ENCODE results near the gene PKMYT1.
"Not testable (repeated sequence)": the region's sequence is repeated elsewhere in the genome, so short reads cannot be mapped to it uniquely, and the experiment has no call there.

The PKMYT1 gene

DNA sequence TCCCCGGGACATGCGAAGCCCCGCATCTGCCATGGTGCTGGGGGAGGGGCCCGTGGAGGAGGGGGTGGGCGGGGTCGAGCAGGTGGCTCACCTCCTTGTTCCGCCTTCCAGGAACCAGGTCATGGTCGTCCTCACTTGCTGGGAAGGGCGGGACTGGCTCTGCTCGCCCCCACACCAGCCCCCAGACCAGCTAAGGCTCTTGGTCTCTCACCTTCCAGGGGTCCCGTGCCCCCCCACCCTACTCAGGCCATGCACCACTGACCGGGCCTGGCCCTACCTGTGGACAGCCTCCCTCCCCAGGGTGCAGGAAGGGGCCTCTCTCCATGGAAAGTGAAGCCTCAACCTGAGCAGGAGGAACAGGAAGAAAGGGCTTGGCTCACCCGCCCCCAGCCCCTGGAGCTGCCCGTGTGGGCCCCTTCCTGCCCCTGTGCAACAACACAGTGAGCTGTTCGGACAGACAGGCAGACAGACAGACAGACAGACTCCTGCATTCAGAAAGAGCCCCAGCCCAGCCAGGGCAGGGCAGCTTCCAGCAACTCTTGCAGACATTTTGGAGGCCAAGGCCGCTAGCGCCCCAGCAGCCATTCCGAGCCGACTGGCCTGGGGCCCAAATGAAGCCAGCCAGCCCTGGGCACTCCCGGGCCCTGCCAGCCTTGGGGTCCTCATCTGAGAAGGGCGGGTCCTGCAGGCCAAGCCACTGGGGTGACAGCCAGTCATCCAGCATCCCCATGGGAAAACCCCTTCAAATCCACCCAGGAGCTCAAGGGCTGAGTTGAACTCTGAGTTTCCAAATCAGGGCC, 24.3 kb downstream of the PKMYT1 start:
- no peak for DNase-seq

DNA sequence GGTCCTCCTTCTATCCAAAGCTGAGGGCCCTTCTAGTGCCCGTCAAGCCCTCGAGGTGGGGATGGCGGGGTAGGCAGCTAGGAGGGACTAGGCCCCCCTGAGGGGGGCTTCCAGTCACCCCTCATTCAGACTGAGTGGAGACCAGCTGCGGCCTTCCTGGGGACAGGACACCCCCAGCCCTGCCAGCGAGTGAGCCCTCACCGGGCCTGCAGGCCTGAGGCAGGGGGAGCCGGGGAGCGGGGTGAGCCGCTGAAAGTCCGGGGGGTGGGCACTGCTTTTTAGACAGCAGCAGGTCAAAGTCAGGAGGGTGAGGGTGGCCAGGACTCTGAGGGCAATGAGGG, 24.8 kb downstream of the PKMYT1 start:
- DNase-seq = no peak

DNA sequence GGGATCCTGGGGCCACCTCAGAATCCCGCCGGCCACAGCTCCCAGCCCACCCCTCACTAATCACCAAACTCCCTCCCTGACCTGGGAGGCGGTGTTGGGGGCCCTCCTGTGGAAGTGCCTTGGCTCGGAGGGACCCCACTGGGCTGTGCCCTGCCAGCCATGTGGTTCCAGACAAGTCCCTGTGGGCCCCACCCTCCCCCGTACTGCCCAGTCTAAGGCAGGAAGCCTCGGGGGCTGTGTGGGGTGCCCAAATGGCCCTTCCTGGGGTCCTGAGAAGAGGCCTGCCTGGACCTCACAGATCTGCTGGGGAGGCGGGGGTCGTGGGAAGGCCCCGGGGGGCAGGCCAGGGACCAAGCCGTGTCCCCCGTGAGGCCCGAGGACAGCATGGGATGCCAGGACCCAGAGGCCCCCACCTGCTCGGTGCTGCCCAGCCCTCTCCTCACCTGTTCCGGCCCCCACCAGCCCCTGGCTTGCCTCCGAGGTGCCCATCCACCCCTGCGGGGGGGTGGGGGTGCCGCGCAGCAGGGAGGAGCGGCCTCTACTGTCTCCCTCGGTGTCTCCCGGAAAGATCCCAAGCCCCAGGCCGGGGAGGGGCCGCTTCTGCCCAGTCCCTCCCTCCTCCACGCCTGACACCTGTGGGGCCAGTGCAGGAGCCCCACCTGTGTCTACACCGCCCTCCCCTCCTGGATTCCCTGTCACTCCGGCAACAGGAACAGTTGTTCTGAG, 25.4 kb downstream of the PKMYT1 start:
- DNase-seq = no peak

DNA sequence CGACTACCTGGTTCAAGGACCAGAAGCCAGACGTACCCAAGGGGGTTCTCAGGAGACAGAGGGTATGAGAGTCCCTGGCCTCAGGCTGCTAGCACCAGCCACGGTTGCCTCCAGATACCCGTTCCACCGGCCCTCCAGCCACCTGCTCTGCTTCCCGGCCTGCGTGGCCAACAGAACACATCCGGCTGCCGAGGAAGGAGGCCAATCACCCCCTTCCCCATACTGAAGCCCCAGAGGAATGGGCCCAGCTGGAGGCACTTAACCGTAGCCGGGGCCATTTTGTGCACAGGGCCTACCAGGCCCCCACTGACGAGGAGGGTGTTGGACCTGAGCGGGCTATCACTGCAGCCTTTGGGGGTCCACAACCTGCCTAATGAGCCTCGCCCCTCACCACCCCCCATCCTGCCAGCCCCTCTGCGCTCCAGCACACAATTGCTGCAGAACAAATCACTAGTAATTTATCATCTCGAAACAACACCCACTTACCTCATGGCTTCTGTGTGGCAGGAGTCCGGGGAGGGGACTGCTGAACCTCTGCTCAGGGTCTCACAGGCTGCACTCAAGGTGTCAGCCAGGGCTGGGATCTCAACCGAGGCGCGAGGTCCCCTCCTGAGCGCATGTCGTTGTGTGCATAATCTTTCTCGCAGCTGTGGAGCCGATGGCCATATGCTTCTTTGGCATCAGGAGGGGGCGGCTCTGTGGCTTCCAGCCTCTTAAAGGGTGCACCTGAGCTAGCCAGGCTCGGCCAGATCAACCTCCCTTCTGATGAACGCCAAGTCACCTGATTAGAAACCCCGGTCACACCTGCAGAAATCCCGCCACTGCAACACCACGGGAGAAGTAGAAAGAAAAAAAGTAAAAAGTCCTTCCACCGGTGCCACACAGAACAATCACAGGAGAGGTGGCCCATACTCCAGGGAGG, 26.3 kb downstream of the PKMYT1 start:
- DNase-seq = no peak

DNA sequence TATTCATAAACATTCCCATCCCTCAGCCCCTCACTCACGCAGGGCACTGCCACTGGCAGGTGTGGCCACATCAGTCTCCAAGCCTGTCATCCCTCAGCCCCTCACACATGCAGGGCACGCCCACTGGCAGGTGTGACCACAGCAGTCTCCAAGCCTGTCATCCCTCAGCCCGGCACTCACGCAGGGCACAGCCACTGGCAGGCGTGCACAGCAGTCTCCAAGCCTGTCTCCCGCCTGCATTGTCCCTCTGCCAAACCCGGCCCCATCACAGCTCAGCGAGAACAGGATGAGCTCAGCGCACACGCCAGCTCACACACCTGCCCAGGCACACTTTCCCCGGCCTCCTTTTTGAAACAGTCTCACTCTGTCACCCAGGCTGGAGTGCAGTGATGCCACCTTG, 27.6 kb downstream of the PKMYT1 start:
- DNase-seq = no peak

DNA sequence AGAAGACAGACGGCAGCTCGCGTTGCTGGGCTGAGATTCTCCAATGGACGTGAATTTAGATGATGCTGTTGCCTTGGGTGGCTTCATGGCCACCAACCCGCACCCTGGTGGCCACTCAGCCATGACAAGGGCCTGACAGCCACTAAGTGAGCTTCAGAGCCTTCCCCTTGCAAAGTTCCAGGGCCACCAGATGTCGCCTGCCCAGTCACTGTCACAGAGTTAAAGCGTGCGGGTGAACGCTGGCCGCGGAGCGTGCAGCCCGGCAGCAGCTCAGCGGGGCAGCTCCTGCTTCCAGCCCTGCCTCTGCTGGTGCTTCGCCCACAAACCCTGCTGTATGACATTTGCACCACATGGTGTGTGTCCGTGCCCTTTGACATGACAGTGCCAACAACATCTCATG, 29.5 kb downstream of the PKMYT1 start:
- no peak for DNase-seq

DNA sequence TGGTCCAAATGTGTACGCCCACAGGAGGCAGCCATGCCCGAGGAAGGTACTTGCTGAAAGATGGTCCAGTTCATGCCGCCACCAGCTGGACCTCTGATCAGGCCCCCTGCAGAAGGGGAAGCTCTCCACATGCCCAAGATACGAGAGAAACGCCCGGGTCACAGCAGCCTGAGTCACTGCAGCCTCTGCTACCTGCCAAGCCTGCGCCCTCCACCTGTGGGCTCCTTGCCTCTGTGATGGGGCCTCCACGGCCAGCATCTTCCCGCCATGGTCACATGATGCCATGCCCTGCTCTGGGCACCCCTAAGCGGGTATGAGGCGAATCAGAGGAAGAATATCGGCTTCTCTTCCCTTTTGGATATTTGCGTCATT, 29.9 kb downstream of the PKMYT1 start:
- DNase-seq = no peak

DNA sequence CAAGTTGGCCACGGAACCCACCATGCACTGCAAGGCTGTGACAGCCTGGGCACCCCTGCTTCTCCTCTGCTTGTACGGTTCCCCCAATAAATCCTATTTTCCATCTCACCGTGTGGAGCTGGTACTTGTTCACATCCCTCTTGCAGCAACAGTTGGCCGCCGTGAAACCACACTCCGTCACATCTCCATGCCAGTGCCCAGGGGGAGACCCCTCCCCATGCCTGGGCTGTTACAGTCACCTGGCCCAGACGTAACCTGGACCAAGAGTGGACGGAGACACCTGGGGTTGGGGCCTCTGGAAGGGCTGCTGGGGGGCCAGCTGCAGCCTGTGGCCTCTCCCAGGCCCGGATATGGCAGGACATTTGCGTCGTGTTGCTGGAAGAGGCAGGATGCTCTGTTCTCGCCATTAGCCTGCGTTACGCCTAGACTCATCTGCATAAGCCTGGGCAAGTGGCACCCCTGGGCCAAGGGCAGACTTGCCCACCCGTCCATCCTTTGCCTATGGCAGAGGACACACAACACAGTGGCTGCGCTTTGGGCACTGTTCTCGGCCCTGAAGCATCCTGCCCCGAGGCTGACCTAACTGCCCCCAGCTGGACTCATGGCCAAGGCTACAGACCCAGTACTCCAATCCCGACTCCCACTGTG, 30.4 kb downstream of the PKMYT1 start:
- no peak for DNase-seq

DNA sequence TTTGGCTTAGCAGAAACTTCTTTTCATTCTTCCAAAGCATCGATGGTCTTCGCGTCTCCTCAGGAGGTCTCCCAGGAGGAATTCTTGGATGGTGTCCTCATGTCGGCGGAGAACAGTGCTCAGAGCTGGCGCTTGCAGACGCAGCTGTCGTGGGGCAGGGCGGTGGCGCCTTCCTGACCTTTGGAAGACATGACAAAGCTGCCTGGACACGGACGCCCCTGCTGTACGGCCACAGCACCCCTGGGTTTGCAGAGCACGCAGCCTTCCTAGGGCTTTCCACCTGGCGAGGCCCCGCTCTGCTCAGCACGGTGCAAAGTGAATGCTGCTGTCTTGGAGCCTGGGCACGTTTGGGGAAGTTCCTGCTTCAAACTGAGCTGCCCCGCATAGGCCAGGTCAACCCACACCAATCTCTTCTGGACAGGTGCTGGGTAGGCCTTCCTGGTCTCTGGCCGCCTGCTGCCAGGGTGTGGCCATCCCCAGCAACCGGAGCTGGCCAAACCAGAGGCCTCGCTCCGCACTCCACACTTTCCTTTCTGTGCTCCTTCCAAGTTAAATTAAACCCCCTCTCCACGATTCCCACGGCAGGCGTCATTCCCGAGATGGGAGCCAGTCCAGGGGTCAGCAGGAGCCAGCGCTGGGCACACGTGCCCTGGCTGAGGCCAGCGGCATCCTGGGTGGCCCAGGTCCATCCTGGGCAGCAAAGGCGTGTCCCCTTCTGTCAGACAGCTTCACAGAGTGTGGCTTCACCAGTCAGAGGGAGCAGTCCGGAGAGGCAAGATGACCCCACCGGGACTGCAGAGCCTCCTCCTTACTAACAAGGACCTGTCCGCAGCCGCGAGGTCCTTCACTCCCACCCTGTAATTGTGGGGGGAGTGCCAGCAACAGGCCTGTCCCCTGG, 31.2 kb downstream of the PKMYT1 start:
- DNase-seq = no peak

DNA sequence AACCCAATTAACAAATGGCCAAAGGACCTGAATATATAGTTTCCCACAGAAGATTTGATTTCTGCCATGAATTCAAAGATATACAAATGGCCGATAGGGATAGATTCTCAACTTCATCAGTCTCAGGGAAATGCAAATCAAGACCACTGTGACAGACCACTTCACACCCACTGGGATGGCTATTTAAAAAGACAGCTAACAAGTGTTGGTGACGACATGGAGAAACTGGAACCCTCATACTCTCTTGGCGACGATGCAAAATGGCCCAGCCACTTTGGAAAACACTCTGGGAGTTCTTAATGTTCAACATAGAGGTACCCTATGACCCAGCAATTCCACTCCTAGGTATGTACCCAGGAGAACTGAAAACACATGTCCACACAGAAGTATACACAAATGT, 33.6 kb downstream of the PKMYT1 start:
- no peak for DNase-seq

DNA sequence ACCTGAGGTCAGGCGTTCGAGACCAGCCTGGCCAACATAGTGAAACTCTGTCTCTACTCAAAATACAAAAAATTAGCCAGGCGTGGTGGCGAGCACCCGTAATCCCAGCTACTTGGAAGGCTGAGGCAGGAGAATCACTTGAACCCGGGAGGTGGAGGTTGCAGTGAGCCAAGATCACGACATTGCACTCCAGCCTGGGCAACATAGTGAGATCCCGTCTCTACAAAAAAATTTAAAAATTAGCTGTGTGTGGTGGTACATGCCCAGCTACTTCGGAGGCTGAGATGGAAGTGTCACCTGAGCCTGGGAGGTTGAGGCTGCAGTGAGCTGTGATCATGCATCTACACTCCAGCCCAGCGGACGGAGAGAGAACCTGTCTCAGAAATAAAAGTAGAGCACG, 36.5 kb downstream of the PKMYT1 start:
- DNase-seq = not testable (repeated sequence)

DNA sequence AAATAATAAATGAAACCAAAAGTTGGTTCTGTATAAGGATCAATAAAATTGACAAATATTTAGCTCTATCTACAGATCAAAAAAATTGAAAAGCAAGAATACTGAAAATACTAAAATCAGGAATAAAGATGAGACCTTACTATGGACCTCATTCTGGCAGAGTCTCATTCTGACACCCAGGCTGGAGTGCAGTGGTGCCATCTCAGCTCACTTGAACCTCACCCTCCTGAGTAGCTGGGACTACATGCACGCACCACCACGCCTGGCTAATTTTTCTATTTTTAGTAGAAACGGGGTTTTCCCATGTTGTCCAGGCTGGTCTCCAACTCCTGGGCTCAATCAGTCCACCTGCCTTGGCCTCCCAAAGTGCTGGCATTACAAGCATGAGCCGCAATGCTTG, 38.2 kb downstream of the PKMYT1 start:
- DNase-seq = no peak

DNA sequence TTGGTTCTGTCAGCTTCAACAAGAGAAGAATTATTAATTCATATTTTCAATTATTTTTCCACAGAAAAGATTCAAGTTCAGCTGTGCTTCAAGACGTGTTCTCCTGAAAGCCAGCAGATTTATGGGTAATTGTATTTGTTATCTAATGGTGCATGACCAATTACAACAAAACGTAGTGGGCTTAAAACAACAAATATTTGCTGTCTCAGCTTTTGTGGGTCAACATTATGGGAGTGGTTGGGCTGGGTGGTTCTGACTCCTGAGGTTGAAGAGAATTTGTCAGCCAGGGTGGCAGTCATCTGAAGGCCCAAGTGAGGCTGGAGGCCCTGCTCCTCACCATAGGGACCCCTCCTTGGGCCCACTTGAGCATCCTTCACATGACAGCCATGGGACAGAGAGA, 40.3 kb downstream of the PKMYT1 start:
- DNase-seq = no peak

DNA sequence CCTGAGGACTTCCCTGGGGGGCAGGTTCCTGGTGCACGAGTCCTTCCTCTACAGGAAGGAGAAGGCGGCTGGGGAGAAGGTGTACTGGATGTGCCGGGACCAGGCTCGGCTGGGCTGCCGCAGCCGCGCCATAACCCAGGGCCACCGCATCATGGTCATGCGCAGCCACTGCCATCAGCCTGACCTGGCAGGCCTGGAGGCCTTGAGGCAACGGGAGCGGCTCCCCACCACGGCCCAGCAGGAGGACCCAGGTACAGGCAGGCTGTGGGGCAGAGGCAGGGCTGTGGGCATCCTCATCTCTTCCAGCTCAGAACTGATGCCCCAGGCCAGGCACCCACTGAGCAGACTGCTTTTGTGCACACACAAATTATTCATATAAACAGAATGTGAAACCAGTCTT, 42.0 kb downstream of the PKMYT1 start:
- DNase-seq = no peak

DNA sequence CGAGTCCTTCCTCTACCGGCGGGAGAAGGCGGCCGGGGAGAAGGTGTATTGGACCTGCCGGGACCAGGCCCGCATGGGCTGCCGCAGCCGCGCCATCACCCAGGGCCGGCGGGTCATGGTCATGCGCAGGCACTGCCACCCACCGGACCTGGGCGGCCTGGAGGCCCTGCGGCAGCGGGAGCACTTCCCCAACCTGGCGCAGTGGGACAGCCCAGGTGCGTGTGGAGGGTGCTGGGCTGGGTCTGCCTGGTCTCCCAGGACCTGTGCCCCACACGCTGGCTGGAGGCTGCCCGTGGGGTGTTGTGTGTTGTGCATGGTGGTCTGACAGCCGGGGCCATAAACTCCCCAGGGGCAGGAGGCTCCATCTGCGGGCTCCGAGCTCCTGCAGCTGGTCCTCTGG, 43.1 kb downstream of the PKMYT1 start:
- no peak for DNase-seq

DNA sequence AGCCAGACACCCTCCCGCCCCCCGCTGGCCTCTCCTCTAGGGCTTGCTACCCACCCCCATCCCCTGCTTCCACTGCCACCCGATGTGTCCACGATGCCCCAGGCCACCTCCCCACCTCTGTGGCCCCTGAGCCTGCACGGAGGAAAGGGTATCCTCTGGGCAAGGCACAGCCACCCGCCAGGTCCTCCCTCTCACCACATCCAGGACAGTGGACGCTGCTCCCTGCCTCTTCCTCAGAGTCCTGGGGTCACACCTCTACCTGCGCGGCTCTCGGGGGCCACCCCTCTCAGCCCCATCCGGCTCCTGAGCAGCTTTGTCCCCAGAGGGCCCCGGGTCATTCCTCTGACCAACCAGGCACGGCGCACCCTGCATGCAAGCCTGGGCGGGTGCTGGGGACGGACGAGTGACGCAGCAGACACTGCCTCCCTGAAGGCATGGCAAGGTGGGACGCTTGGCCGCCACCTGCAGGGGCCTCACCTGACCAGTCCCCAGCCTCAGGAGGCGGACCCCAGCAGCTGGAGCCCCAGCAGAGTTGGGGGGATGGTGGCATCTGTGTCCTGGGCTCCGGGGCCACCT, 43.7 kb downstream of the PKMYT1 start:
- DNase-seq = no peak

DNA sequence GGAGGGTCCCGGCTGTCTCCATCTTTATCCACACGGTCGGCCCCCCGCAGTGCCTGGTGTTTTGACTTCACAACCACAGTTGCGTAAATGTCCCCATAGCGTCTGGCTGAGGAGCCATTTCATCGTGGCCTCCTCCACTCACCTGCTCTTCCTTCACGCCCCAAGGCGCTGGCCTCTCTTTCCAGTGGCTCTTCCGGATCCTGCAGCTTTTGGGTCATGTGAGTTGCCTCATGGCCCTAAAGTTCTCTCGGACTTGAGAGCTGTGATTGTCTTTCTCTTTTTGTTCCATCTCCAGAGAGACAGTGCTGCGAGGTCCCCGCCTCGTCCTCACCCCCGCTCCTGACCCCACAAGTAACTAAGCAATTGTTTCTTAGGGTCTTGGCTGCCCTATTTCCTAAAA, 45.8 kb downstream of the PKMYT1 start:
- no peak for DNase-seq

DNA sequence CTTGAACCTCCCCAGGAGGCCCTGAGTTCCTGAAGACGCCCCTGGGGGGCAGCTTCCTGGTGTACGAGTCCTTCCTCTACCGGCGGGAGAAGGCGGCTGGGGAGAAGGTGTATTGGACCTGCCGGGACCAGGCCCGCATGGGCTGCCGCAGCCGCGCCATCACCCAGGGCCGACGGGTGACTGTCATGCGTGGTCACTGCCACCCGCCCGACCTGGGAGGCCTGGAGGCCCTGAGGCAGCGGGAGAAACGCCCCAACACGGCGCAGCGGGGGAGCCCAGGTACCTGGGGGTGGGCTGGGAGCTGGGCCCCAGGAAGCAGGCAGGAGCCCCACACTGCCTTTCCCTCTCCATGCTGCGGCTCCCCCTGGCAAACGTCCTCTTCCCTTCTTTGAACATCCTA, 46.5 kb downstream of the PKMYT1 start:
- DNase-seq = no peak

DNA sequence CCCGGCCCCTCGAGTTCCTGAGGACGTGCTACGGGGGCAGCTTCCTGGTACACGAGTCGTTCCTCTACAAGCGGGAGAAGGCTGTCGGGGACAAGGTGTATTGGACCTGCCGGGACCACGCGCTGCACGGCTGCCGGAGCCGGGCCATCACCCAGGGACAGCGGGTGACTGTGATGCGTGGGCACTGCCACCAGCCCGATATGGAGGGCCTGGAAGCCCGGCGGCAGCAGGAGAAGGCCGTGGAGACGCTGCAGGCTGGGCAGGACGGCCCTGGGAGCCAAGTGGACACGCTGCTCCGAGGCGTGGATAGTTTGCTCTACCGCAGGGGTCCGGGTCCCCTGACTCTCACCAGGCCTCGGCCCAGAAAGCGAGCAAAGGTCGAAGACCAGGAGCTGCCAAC, 47.1 kb downstream of the PKMYT1 start:
- no peak for DNase-seq

DNA sequence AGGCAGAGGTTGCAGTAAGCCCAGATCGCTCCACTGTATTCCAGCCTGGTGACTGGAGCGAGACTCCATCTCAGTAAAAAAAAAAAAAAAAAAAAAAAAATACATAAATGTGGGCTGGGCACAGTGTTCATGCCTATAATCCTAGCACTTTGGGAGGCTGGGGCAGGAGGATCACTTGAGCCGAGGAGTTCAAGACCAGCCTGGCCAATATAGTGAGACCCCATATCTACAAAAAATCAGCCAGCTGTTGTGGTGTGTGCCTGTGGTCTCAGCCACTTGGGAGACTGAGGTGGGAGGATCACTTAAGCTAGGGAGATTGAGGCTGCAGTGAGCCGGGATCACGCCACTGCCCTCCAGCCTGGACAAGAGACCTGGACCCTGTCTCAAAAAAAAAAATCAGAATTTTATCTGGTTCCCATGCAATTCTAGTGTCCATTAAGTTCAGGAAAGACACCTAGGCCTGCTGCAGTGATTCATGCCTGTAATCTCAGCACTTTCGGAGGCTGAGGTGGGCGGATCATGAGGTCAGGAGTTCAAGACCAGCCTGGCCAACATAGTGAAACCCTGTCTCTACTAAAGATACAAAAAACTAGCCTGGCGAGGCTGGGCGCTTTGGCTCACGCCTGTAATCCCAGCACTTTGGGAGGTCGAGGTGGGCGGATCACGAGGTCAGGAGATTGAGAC, 48.9 kb downstream of the PKMYT1 start:
- not testable (repeated sequence) for DNase-seq

DNA sequence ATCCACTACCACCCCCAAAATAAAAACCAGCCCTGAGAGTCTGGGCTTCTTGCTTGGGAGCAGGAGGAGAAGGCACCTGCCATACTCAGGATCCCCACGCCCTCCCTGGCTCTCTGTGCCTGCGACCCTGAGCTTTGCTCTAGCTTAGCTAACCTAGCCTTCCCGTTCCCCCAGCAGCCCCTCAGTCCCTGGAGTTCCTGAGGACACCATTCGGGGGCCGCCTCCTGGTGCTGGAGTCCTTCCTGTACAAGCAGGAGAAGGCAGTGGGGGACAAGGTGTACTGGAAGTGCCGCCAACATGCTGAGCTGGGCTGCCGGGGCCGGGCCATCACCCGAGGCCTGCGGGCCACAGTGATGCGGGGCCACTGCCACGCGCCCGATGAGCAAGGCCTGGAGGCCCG, 50.0 kb downstream of the PKMYT1 start:
- no peak for DNase-seq

Measured in SW 1271 (cell line).